ENCODE data around the gene HSPA12B. TPM values are rescaled to one million over a fixed set of nuclear protein-coding genes. Genes with fewer than 3 reads are reported as not detected.

The HSPA12B gene
- total and polyA plus RNA-seq, 2 donors (not counting 3 experiments of a cell fraction or from before 2014, with no cell fraction given): 3.7 to 6.6 TPM

- Histone ChIP-seq H3K4me3 (replicated peaks in 1 of 3; ENCODE audit: insufficient read depth in 1 of 3, low read depth in 1 of 3, low read length in 3 of 3) (no peak overlapping the region), H3K4me1 (ENCODE audit: control insufficient read depth, extremely low read depth, insufficient read depth, low read length) (no peaks in the 10 kb centered on the region), H3K79me2 (ENCODE audit: control insufficient read depth, insufficient read depth, low read length) (no peaks in the 10 kb centered on the region), H3K9me3 (replicated peaks; ENCODE audit: control insufficient read depth, insufficient read depth, low read length) (no peaks in the 10 kb centered on the region), H3K9ac (replicated peaks; ENCODE audit: extremely low read depth, insufficient read depth, low read length) (no peak overlapping the region), H3K36me3 (ENCODE audit: control insufficient read depth in 2 of 2, extremely low read depth in 1 of 2, insufficient read depth in 2 of 2, low read length in 2 of 2) (no peaks in the 10 kb centered on the region), H4K20me1 (replicated peaks; ENCODE audit: control insufficient read depth, extremely low read depth, insufficient read depth, low read length) (no peaks in the 10 kb centered on the region), H3K4me2 (ENCODE audit: insufficient read depth, low read length) (no peak overlapping the region), H3K27ac (ENCODE audit: insufficient read depth, low read depth, low read length) (no peak overlapping the region), H3K27me3 (ENCODE audit: control insufficient read depth in 2 of 2, insufficient read depth in 2 of 2, low read length in 2 of 2) (no peaks in the 10 kb centered on the region), H2AFZ (ENCODE audit: low read depth, low read length) (no peak overlapping the region), H3K9me1 (replicated peaks; ENCODE audit: control insufficient read depth, extremely low read depth, insufficient read depth, low read length) (no peaks in the 10 kb centered on the region)
- no TSS peak for BruUV-seq (replicated peaks)
- dilution Hi-C loops (cut with MboI; ENCODE audit: extremely low pct_ligation_motif_present, low sequenced_read_pairs): no loop called here
- TF ChIP-seq MYC (IDR thresholded peaks at IDR 0.05; ENCODE audit: low read depth, low read length) (no peak), CTCF (IDR thresholded peaks at IDR 0.05; ENCODE audit: extremely low read depth in 1 of 2, insufficient read depth in 1 of 2, low read depth in 1 of 2, low read length in 2 of 2) (no peak), FOS (IDR thresholded peaks at IDR 0.05; ENCODE audit: borderline replicate concordance, insufficient read depth, low read length) (no peak)
- FAIRE-seq (no peak), DNase-seq (ENCODE audit: low read depth, low spot score) (no peak)
- ChIA-PET POLR2A (interaction anchor here (0.6 kb wide), 1 partner anchor 24 kb away, joined by 8 read pairs; no protein-coding TSS in a partner anchor), CTCF (interaction anchor here (1.1 to 4.7 kb wide), 8 partner anchors 10 to 144 kb away, joined by 3 to 112 read pairs (median 10); partner anchors contain the start of genes ADAM33 and ADISSP)
- intact Hi-C loops (cut with micrococcal nuclease): no loop called here
Observed at GRCh38 chr20:3706774-3707507, 25.5 kb upstream of the HSPA12B start.

GRCh38 chr20:3707508-3707899, 25.0 kb upstream of the HSPA12B start:
- no peaks in the 10 kb centered on the region for H3K4me1 ChIP-seq (ENCODE audit: control insufficient read depth, extremely low read depth, insufficient read depth, low read length)
- H3K4me3 ChIP-seq (replicated peaks in 1 of 3; ENCODE audit: insufficient read depth in 1 of 3, low read depth in 1 of 3, low read length in 3 of 3): no peak overlapping the region
- H3K36me3 ChIP-seq (ENCODE audit: control insufficient read depth in 2 of 2, extremely low read depth in 1 of 2, insufficient read depth in 2 of 2, low read length in 2 of 2): no peaks in the 10 kb centered on the region
- dilution Hi-C loops (cut with MboI; ENCODE audit: extremely low pct_ligation_motif_present, low sequenced_read_pairs) (no loop called here), intact Hi-C loops (cut with micrococcal nuclease) (no loop called here)
- H3K27ac ChIP-seq (ENCODE audit: insufficient read depth, low read depth, low read length): no peak overlapping the region
- POLR2A ChIA-PET: interaction anchor here (0.6 kb wide), 1 partner anchor 25 kb away, joined by 8 read pairs; no protein-coding TSS in a partner anchor
- H3K4me2 ChIP-seq (ENCODE audit: insufficient read depth, low read length): no peak overlapping the region
- no peaks in the 10 kb centered on the region for H3K79me2 ChIP-seq (ENCODE audit: control insufficient read depth, insufficient read depth, low read length)
- H3K9ac ChIP-seq (replicated peaks; ENCODE audit: extremely low read depth, insufficient read depth, low read length): no peak overlapping the region
- H3K9me1 ChIP-seq (replicated peaks; ENCODE audit: control insufficient read depth, extremely low read depth, insufficient read depth, low read length): no peaks in the 10 kb centered on the region
- no peaks in the 10 kb centered on the region for H3K9me3 ChIP-seq (replicated peaks; ENCODE audit: control insufficient read depth, insufficient read depth, low read length)
- H2AFZ ChIP-seq (ENCODE audit: low read depth, low read length): no peak overlapping the region
- no peaks in the 10 kb centered on the region for H4K20me1 ChIP-seq (replicated peaks; ENCODE audit: control insufficient read depth, extremely low read depth, insufficient read depth, low read length)
- no peak for DNase-seq (ENCODE audit: low read depth, low spot score)
- no peak for FAIRE-seq
- BruUV-seq (replicated peaks): no TSS peak
- TF ChIP-seq POLR2AphosphoS5 (IDR thresholded peaks at IDR 0.05; ENCODE audit: insufficient read depth, low read depth, low read length): no peak
- TF ChIP-seq POLR2A (IDR thresholded peaks at IDR 0.05; ENCODE audit: low read depth, low read length): no peak
- no peak for TF ChIP-seq JUN (IDR thresholded peaks at IDR 0.05; ENCODE audit: borderline replicate concordance, insufficient read depth, insufficient read length, low read depth)
- no peak for TF ChIP-seq CTCF (IDR thresholded peaks at IDR 0.05; ENCODE audit: extremely low read depth in 1 of 2, insufficient read depth in 1 of 2, low read depth in 1 of 2, low read length in 2 of 2)
- no peak for TF ChIP-seq MYC (IDR thresholded peaks at IDR 0.05; ENCODE audit: low read depth, low read length)
- TF ChIP-seq MAX (IDR thresholded peaks at IDR 0.05; ENCODE audit: insufficient read depth, insufficient read length): no peak
- TF ChIP-seq FOS (IDR thresholded peaks at IDR 0.05; ENCODE audit: borderline replicate concordance, insufficient read depth, low read length): no peak
- TF ChIP-seq EZH2 (IDR thresholded peaks at IDR 0.05; ENCODE audit: borderline replicate concordance, low read depth, low read length, severe bottlenecking): no peak
- no peak for TF ChIP-seq GATA2 (IDR thresholded peaks at IDR 0.05; ENCODE audit: insufficient read depth, insufficient read length, low read depth, low read length)
- CTCF ChIA-PET: interaction anchor here (1.1 to 4.7 kb wide), 7 partner anchors 9 to 144 kb away, joined by 3 to 112 read pairs (median 10); partner anchors contain the start of gene ADISSP
- no peaks in the 10 kb centered on the region for H3K27me3 ChIP-seq (ENCODE audit: control insufficient read depth in 2 of 2, insufficient read depth in 2 of 2, low read length in 2 of 2)
